HCT116 (cell line): ENCODE measurements around the gene KRTAP25-1. TPM values are rescaled to one million over a fixed set of nuclear protein-coding genes. Genes with fewer than 3 reads are reported as not detected.

Experiments used
- ATAC-seq: fragments of 200-7000 bp; cut with Tn5 transposase; 2 replicates; pipeline ENCODE4 v1.9.1; 2020; ENCODE audit warnings: mild to moderate bottlenecking, moderate library complexity
- BruUV-seq: library from RNA; stranded (reverse); fragments of 400-500 nt; replicated peaks from 2 replicates; lab custom pipeline; 2021; lab: Mats Ljungman, UMichigan
- CTCF ChIA-PET: fragments of 300-600 bp; sonication (Branson Sonifier 250); formaldehyde crosslinking; loops from one replicate; lab custom pipeline; 2021; ENCODE audit warnings: antibody characterized with exemption; lab: Charles Lee
- POLR2A ChIA-PET: fragments of 300-600, 350-600 bp; sonication (Branson Sonifier 250); formaldehyde crosslinking; loops from one replicate; lab custom pipeline; 2021; ENCODE audit warnings: antibody characterized with exemption; lab: Charles Lee
- RAD21 ChIA-PET, 2 experiments: fragments of 300-600 bp; sonication (Branson Sonifier 250); formaldehyde crosslinking; loops; one replicate each; lab custom pipeline; 2023; ENCODE audit warnings: low total read pairs in 2 of 2; ENCODE audit not compliant: uncharacterized antibody in 2 of 2, unreplicated experiment in 2 of 2, low non-redundant PET in 1 of 2; lab: Charles Lee
- DNase-seq: peaks from one replicate; pipeline ENCODE4 v3.0.0-alpha.2; 2010; ENCODE audit warnings: low read depth, low spot score
- H2AFZ ChIP-seq: fragments of 200-600 bp; shearing (Covaris generic), sonication (generic); 2 replicates; pipeline ENCODE4 v1.6.1; 2017; ENCODE audit warnings: low read depth, mixed run types, mixed read lengths, antibody characterized with exemption, low read length; ENCODE audit not compliant: poor library complexity, severe bottlenecking
- H3K27ac ChIP-seq: 2 replicates; pipeline ENCODE4 v1.5.1; 2012; ENCODE audit warnings: low read depth, low read length
- H3K27me3 ChIP-seq: fragments of 200-600 bp; sonication (generic); 2 replicates; pipeline ENCODE4 v1.6.1; 2016; ENCODE audit warnings: mixed run types, low read length, mixed read lengths; ENCODE audit not compliant: insufficient read depth
- H3K36me3 ChIP-seq, 2 experiments: fragments of 200-500 bp in 1 of 2; fragments of 200-600 bp in 1 of 2; sonication (Bioruptor generic) in 1 of 2; sonication (generic) in 1 of 2; 2 replicates each; pipeline versions ENCODE4 v1.5.1 to v1.6.1; 2014 to 2016; ENCODE audit warnings: low read length in 2 of 2, inconsistent platforms in 1 of 2, mixed read lengths in 1 of 2, mixed run types in 1 of 2; ENCODE audit not compliant: insufficient read depth in 2 of 2, control insufficient read depth in 1 of 2
- H3K4me1 ChIP-seq, 2 experiments: fragments of 200-600 bp in 1 of 2; sonication (generic) in 1 of 2; 2 replicates each; pipeline versions ENCODE4 v1.5.1 to v1.6.1; 2012 to 2017; ENCODE audit warnings: low read length in 2 of 2, inconsistent platforms in 1 of 2, mild to moderate bottlenecking in 1 of 2, mixed read lengths in 1 of 2, mixed run types in 1 of 2, moderate library complexity in 1 of 2; ENCODE audit not compliant: insufficient read depth in 2 of 2, control insufficient read depth in 1 of 2
- H3K4me2 ChIP-seq: fragments of 200-600 bp; sonication (generic); 2 replicates; pipeline ENCODE4 v1.6.1; 2017; ENCODE audit warnings: mixed run types, low read length, mixed read lengths
- H3K4me3 ChIP-seq, 2 experiments: fragments of 200-600 bp in 1 of 2; sonication (generic) in 1 of 2; replicated peaks in 1 of 2; 2 replicates each; pipeline ENCODE4 v1.5.1; 2011 to 2016; ENCODE audit warnings: low read length in 2 of 2, control low read depth in 1 of 2, low read depth in 1 of 2, mild to moderate bottlenecking in 1 of 2, mixed read lengths in 1 of 2, mixed run types in 1 of 2
- H3K79me2 ChIP-seq: fragments of 200-600 bp; sonication (generic); 2 replicates; pipeline ENCODE4 v1.6.1; 2017; ENCODE audit warnings: mild to moderate bottlenecking, mixed run types, low read length, moderate library complexity, mixed read lengths; ENCODE audit not compliant: insufficient read depth
- H3K9ac ChIP-seq: fragments of 200-600 bp; sonication (generic); 2 replicates; pipeline ENCODE4 v1.6.1; 2016; ENCODE audit warnings: low read length, mixed read lengths
- H3K9me2 ChIP-seq: fragments of 200-600 bp; sonication (generic), shearing (Covaris generic); 2 replicates; pipeline ENCODE4 v1.6.1; 2017; ENCODE audit warnings: mixed run types, mild to moderate bottlenecking, moderate library complexity; ENCODE audit not compliant: insufficient read depth
- H3K9me3 ChIP-seq, 2 experiments: fragments of 200-500 bp in 1 of 2; fragments of 200-600 bp in 1 of 2; sonication (Bioruptor generic) in 1 of 2; sonication (generic) in 1 of 2; 2 replicates each; pipeline ENCODE4 v1.6.1; 2014 to 2017; ENCODE audit warnings: low read length in 2 of 2, mixed read lengths in 2 of 2, inconsistent platforms in 1 of 2, low read depth in 1 of 2, mild to moderate bottlenecking in 1 of 2, mixed run types in 1 of 2, moderate library complexity in 1 of 2; ENCODE audit not compliant: control insufficient read depth in 1 of 2, insufficient read depth in 1 of 2
- H4K20me1 ChIP-seq: fragments of 200-600 bp; sonication (generic), shearing (Covaris generic); 2 replicates; pipeline ENCODE4 v1.6.1; 2017; ENCODE audit warnings: mixed run types, mild to moderate bottlenecking, moderate library complexity; ENCODE audit not compliant: insufficient read depth
- CBX3 ChIP-seq: IDR thresholded peaks from 2 replicates; pipeline ENCODE4 v1.6.1; 2012; ENCODE audit warnings: low read depth
- CEBPB ChIP-seq: IDR thresholded peaks from 2 replicates; pipeline ENCODE4 v1.6.1; 2012; ENCODE audit warnings: low read depth
- EGR1 ChIP-seq: IDR thresholded peaks from 2 replicates; pipeline ENCODE4 v1.6.1; 2012; ENCODE audit warnings: low read depth
- EZH2 ChIP-seq: fragments of 200-600 bp; sonication (generic); IDR thresholded peaks from 2 replicates; pipeline ENCODE4 v1.6.1; 2017; ENCODE audit warnings: antibody characterized with exemption, mixed run types
- EZH2phosphoT487 ChIP-seq: fragments of 200-600 bp; IDR thresholded peaks from 2 replicates; pipeline ENCODE4 v1.6.1; 2018; ENCODE audit warnings: antibody characterized with exemption, borderline replicate concordance
- FOSL1 ChIP-seq: IDR thresholded peaks from 2 replicates; pipeline ENCODE4 v1.6.1; 2012; ENCODE audit warnings: low read depth
- MAX ChIP-seq: IDR thresholded peaks from 2 replicates; pipeline ENCODE4 v1.6.1; 2012
- RAD21 ChIP-seq: IDR thresholded peaks from 2 replicates; pipeline ENCODE4 v1.6.1; 2012; ENCODE audit warnings: low read depth, mild to moderate bottlenecking
- REST ChIP-seq: IDR thresholded peaks from 2 replicates; pipeline ENCODE4 v1.6.1; 2012; ENCODE audit warnings: low read depth
- SIN3A ChIP-seq: IDR thresholded peaks from 2 replicates; pipeline ENCODE4 v1.6.1; 2012; ENCODE audit warnings: low read depth
- SP1 ChIP-seq: IDR thresholded peaks from 2 replicates; pipeline ENCODE4 v1.6.1; 2012; ENCODE audit warnings: low read depth
- ZNF274 ChIP-seq: fragments of 200-500 bp; sonication (Bioruptor generic); IDR thresholded peaks from 2 replicates; pipeline ENCODE4 v1.6.1; 2014; ENCODE audit warnings: mild to moderate bottlenecking, low read depth, low read length, inconsistent platforms
- intact Hi-C: fragments of 100-400 bp; cut with micrococcal nuclease; formaldehyde crosslinking; loops from 2 replicates; pipeline ENCODE4 v1.10.0; 2022
- total RNA-seq: library from RNA; stranded (reverse); gene quantifications from one replicate; pipeline ENCODE4 v1.2.1, GENCODE V29; 2021; ENCODE audit not compliant: unreplicated experiment

The KRTAP25-1 gene
- total RNA-seq, 1 experiment from 2014 or later = not detected

- POLR2A ChIA-PET = no interaction called here
- CTCF ChIA-PET = no interaction called here
- H3K27ac ChIP-seq = no peak overlapping the region
- H3K4me2 ChIP-seq = no peak overlapping the region
- no peak overlapping the region for H3K9ac ChIP-seq
- ATAC-seq (no peak), DNase-seq (no peak)
- intact Hi-C loops = no loop called here
- RAD21 ChIA-PET = no interaction called here
- no peaks in the 10 kb centered on the region for H3K9me2 ChIP-seq
- H3K36me3 ChIP-seq = no peaks in the 10 kb centered on the region
- H2AFZ ChIP-seq = no peak overlapping the region
- H4K20me1 ChIP-seq = no peaks in the 10 kb centered on the region
- no TSS peak for BruUV-seq
- H3K9me3 ChIP-seq = peaks cover 5 to 19% of the 10 kb centered on the region in 2 experiments; a peak in 2 of 4 replicates
- no peak for TF ChIP-seq SP1
- no peak for TF ChIP-seq SIN3A
- no peak for TF ChIP-seq EGR1
- TF ChIP-seq CBX3 = no peak
- TF ChIP-seq CEBPB = no peak
- no peak for TF ChIP-seq REST
- no peak for TF ChIP-seq FOSL1
- TF ChIP-seq EZH2 = no peak
- no peak for TF ChIP-seq MAX
- TF ChIP-seq EZH2phosphoT487 = no peak
- no peak for TF ChIP-seq RAD21
- TF ChIP-seq ZNF274 = no peak
- H3K4me1 ChIP-seq = no peaks in the 10 kb centered on the region
- H3K79me2 ChIP-seq = no peaks in the 10 kb centered on the region
- no peaks in the 10 kb centered on the region for H3K27me3 ChIP-seq
- no peak overlapping the region for H3K4me3 ChIP-seq
Observed at GRCh38 chr21:30336596-30336995, 47.3 kb upstream of the KRTAP25-1 start.
